HG02852 (cell line): ENCODE results near the gene CLCN5.

Experiments used
- ATAC-seq: cut with Tn5 transposase; IDR thresholded peaks from one replicate; pipeline ENCODE4 v1.9.1; 2021; ENCODE audit warnings: mild to moderate bottlenecking, moderate library complexity; ENCODE audit not compliant: unreplicated experiment

CLCN5 gene

GRCh38 chrX:50075630-50076339 lies 153.4 kb downstream of the CLCN5 start:
- peak; percentile 65 for ATAC-seq

- no peak for ATAC-seq
These were observed 159.0 kb downstream of the CLCN5 start for GRCh38 chrX:50081282-50081889.

- ATAC-seq = no peak
These were observed 160.3 kb downstream of the CLCN5 start for GRCh38 chrX:50082741-50083140.

GRCh38 chrX:50088645-50089044 lies 166.2 kb downstream of the CLCN5 start:
- ATAC-seq = no peak

- ATAC-seq = no peak
These were observed 171.2 kb downstream of the CLCN5 start for GRCh38 chrX:50093625-50094024.

- no peak for ATAC-seq
These were observed 174.7 kb downstream of the CLCN5 start for GRCh38 chrX:50097071-50097470.

GRCh38 chrX:50098241-50098640 lies 175.8 kb downstream of the CLCN5 start:
- ATAC-seq = no peak

GRCh38 chrX:50098749-50099148 lies 176.4 kb downstream of the CLCN5 start:
- ATAC-seq = no peak

GRCh38 chrX:50099331-50099730 lies 176.9 kb downstream of the CLCN5 start:
- no peak for ATAC-seq

- ATAC-seq = no peak
These were observed 177.8 kb downstream of the CLCN5 start for GRCh38 chrX:50100188-50100587.

- no peak for ATAC-seq
These were observed 180.8 kb downstream of the CLCN5 start for GRCh38 chrX:50103176-50103575.

- no peak for ATAC-seq
These were observed 181.6 kb downstream of the CLCN5 start for GRCh38 chrX:50103866-50104566.

- no peak for ATAC-seq
These were observed 183.8 kb downstream of the CLCN5 start for GRCh38 chrX:50106051-50106675.

GRCh38 chrX:50107470-50107869 lies 185.1 kb downstream of the CLCN5 start:
- ATAC-seq = no peak

- no peak for ATAC-seq
These were observed 185.9 kb downstream of the CLCN5 start for GRCh38 chrX:50108264-50108663.

- ATAC-seq = no peak
These were observed 189.3 kb downstream of the CLCN5 start for GRCh38 chrX:50111742-50112141.

- no peak for ATAC-seq
These were observed 191.7 kb downstream of the CLCN5 start for GRCh38 chrX:50114113-50114512.

GRCh38 chrX:50115973-50116372 lies 193.6 kb downstream of the CLCN5 start:
- no peak for ATAC-seq

- no peak for ATAC-seq
These were observed 195.1 kb downstream of the CLCN5 start for GRCh38 chrX:50117476-50117875.

- ATAC-seq = no peak
These were observed 203.1 kb downstream of the CLCN5 start for GRCh38 chrX:50125480-50125879.

GRCh38 chrX:50147972-50148371 lies 225.6 kb downstream of the CLCN5 start:
- no peak for ATAC-seq
